ENCODE results near the gene NADK.
"Not testable (repeated sequence)": the region's sequence is repeated elsewhere in the genome, so short reads cannot be mapped to it uniquely, and the experiment has no call there.

The NADK gene

GRCh38 chr1:1752190-1752589, 26.1 kb downstream of the NADK start:
- no peak for TF ChIP-seq CTCF (IDR thresholded peaks at IDR 0.05)
- H3K9me3 Mint-ChIP-seq, result no peaks in the 10 kb centered on the region
- peaks cover 5% of the 10 kb centered on the region for H3K4me1 Mint-ChIP-seq
- H3K27me3 Mint-ChIP-seq (ENCODE audit: low read depth, poor library complexity), result no peaks in the 10 kb centered on the region
- H3K27ac Mint-ChIP-seq, result peak overlapping the region; percentile 59
- H3K4me3 Mint-ChIP-seq, result no peak overlapping the region
- H3K36me3 Mint-ChIP-seq (ENCODE audit: low read depth), result peaks cover 16% of the 10 kb centered on the region
- no peak for DNase-seq

- H3K27ac Mint-ChIP-seq; H3K4me3 Mint-ChIP-seq; H3K27me3 Mint-ChIP-seq (ENCODE audit: low read depth, poor library complexity); H3K4me1 Mint-ChIP-seq; DNase-seq; H3K9me3 Mint-ChIP-seq: not testable (repeated sequence)
- H3K36me3 Mint-ChIP-seq (ENCODE audit: low read depth), result peaks cover 13% of the 10 kb centered on the region
Observed at GRCh38 chr1:1749941-1750340, 28.3 kb downstream of the NADK start.

GRCh38 chr1:1748686-1749321, 29.5 kb downstream of the NADK start:
- Mint-ChIP-seq H3K4me3 (peak overlapping the region; percentile 18), H3K9me3 (no peaks in the 10 kb centered on the region), H3K36me3 (ENCODE audit: low read depth) (peaks cover 8% of the 10 kb centered on the region), H3K4me1 (peaks cover 5% of the 10 kb centered on the region), H3K27ac (no peak overlapping the region), H3K27me3 (ENCODE audit: low read depth, poor library complexity) (no peaks in the 10 kb centered on the region)
- TF ChIP-seq CTCF (IDR thresholded peaks at IDR 0.05), result no peak
- no peak for DNase-seq

- not testable (repeated sequence) for H3K27me3 Mint-ChIP-seq (ENCODE audit: low read depth, poor library complexity); H3K9me3 Mint-ChIP-seq; DNase-seq; H3K27ac Mint-ChIP-seq; H3K4me3 Mint-ChIP-seq
- peaks cover 16% of the 10 kb centered on the region for H3K36me3 Mint-ChIP-seq (ENCODE audit: low read depth)
- peaks cover 10% of the 10 kb centered on the region for H3K4me1 Mint-ChIP-seq
Observed at GRCh38 chr1:1746566-1746909, 31.7 kb downstream of the NADK start.

GRCh38 chr1:1745651-1746565, 32.4 kb downstream of the NADK start:
- peak; percentile 79 for DNase-seq
- H3K27me3 Mint-ChIP-seq (ENCODE audit: low read depth, poor library complexity); H3K9me3 Mint-ChIP-seq: not testable (repeated sequence)
- peaks cover 16% of the 10 kb centered on the region for H3K36me3 Mint-ChIP-seq (ENCODE audit: low read depth)
- H3K4me1 Mint-ChIP-seq, result peaks cover 10% of the 10 kb centered on the region
- H3K4me3 Mint-ChIP-seq, result peak overlapping the region; percentile 79
- H3K27ac Mint-ChIP-seq, result peak overlapping the region; percentile 100

- H3K27ac Mint-ChIP-seq, result peak overlapping the region; percentile 39
- H3K36me3 Mint-ChIP-seq (ENCODE audit: low read depth), result peaks cover 18% of the 10 kb centered on the region
- DNase-seq; H3K27me3 Mint-ChIP-seq (ENCODE audit: low read depth, poor library complexity); H3K4me3 Mint-ChIP-seq; H3K4me1 Mint-ChIP-seq; H3K9me3 Mint-ChIP-seq: not testable (repeated sequence)
Observed at GRCh38 chr1:1742529-1742928, 35.7 kb downstream of the NADK start.

GRCh38 chr1:1741013-1741412, 37.3 kb downstream of the NADK start:
- H3K9me3 Mint-ChIP-seq; H3K27ac Mint-ChIP-seq; DNase-seq; H3K4me3 Mint-ChIP-seq; H3K27me3 Mint-ChIP-seq (ENCODE audit: low read depth, poor library complexity); H3K4me1 Mint-ChIP-seq: not testable (repeated sequence)
- H3K36me3 Mint-ChIP-seq (ENCODE audit: low read depth), result peaks cover 20% of the 10 kb centered on the region

GRCh38 chr1:1738799-1739337, 39.4 kb downstream of the NADK start:
- not testable (repeated sequence) for H3K4me3 Mint-ChIP-seq; DNase-seq; H3K27me3 Mint-ChIP-seq (ENCODE audit: low read depth, poor library complexity); H3K4me1 Mint-ChIP-seq; H3K27ac Mint-ChIP-seq; H3K9me3 Mint-ChIP-seq
- H3K36me3 Mint-ChIP-seq (ENCODE audit: low read depth), result peaks cover 35% of the 10 kb centered on the region

- DNase-seq; H3K4me1 Mint-ChIP-seq; H3K27me3 Mint-ChIP-seq (ENCODE audit: low read depth, poor library complexity); H3K4me3 Mint-ChIP-seq; H3K9me3 Mint-ChIP-seq: not testable (repeated sequence)
- Mint-ChIP-seq H3K36me3 (ENCODE audit: low read depth) (peaks cover 33% of the 10 kb centered on the region), H3K27ac (peak overlapping the region; percentile 95)
Observed at GRCh38 chr1:1737675-1738590, 40.3 kb downstream of the NADK start.

Data from nephron progenitor cell (in vitro differentiated cells).